ENCODE data around the gene UNC119. TPM values are rescaled to one million over a fixed set of nuclear protein-coding genes. Genes with fewer than 3 reads are reported as not detected.

The UNC119 gene
- total RNA-seq, 5 donors from 2014 or later (not counting 1 experiment from before 2014, with no cell fraction given) = 37.7 to 51.7 (median 44.5) TPM

- ChIA-PET POLR2A (no interaction called here), CTCF (no interaction called here)
- Histone ChIP-seq H3K4me3 (ENCODE audit: control insufficient read depth in 1 of 2, extremely low read depth in 1 of 2, low read length in 1 of 2) (no peak overlapping the region), H3K4me1 (ENCODE audit: control insufficient read depth in 1 of 2, extremely low read depth in 1 of 2, insufficient read depth in 2 of 2, low read length in 2 of 2) (no peaks in the 10 kb centered on the region), H3K9me3 (no peaks in the 10 kb centered on the region), H3K36me3 (ENCODE audit: control insufficient read depth in 2 of 2, extremely low read depth in 1 of 2, insufficient read depth in 1 of 2, low read length in 1 of 2) (no peaks in the 10 kb centered on the region), H3K27me3 (replicated peaks in 1 of 2; ENCODE audit: control insufficient read depth in 2 of 2, extremely low read depth in 1 of 2, insufficient read depth in 2 of 2, low read length in 1 of 2) (peaks cover 2 to 73% of the 10 kb centered on the region in 2 experiments), H3K27ac (ENCODE audit: low read length) (no peak overlapping the region)
- DNase-seq = no peak
- Mint-ChIP-seq H3K27me3 (peaks cover 27 to 53% of the 10 kb centered on the region in 2 donors), H3K4me1 (no peaks in the 10 kb centered on the region), H3K9me3 (no peaks in the 10 kb centered on the region), H3K27ac (no peak overlapping the region), H3K4me3 (no peak overlapping the region), H3K36me3 (no peaks in the 10 kb centered on the region)
- no peak for ATAC-seq (replicated peaks in 1 of 4)
- WGBS (ENCODE audit: insufficient coverage) = 82% methylated on average over 15 of the region's 24 CpGs
These were observed 44.7 kb downstream of the UNC119 start for GRCh38 chr17:28507567-28508203.

GRCh38 chr17:28506763-28507487, 45.5 kb downstream of the UNC119 start:
- DNase-seq (no peak), ATAC-seq (replicated peaks in 1 of 4) (no peak)
- H3K4me1 ChIP-seq (ENCODE audit: control insufficient read depth in 1 of 2, extremely low read depth in 1 of 2, insufficient read depth in 2 of 2, low read length in 2 of 2) = no peaks in the 10 kb centered on the region
- Mint-ChIP-seq H3K27me3 (peaks cover 27 to 46% of the 10 kb centered on the region in 2 donors), H3K9me3 (no peaks in the 10 kb centered on the region), H3K27ac (no peak overlapping the region), H3K4me1 (no peaks in the 10 kb centered on the region), H3K4me3 (no peak overlapping the region), H3K36me3 (no peaks in the 10 kb centered on the region)
- ChIA-PET POLR2A (no interaction called here), CTCF (interaction anchor here in 1 of 2 donors (0.5 kb wide), 1 partner anchor 17 kb away, joined by 3 read pairs; no protein-coding TSS in a partner anchor)
- no peaks in the 10 kb centered on the region for H3K9me3 ChIP-seq
- no peaks in the 10 kb centered on the region for H3K36me3 ChIP-seq (ENCODE audit: control insufficient read depth in 2 of 2, extremely low read depth in 1 of 2, insufficient read depth in 1 of 2, low read length in 1 of 2)
- H3K27me3 ChIP-seq (replicated peaks in 1 of 2; ENCODE audit: control insufficient read depth in 2 of 2, extremely low read depth in 1 of 2, insufficient read depth in 2 of 2, low read length in 1 of 2) = peaks cover 2 to 66% of the 10 kb centered on the region in 2 experiments
- WGBS (ENCODE audit: insufficient coverage) = 93% methylated on average over 3 of the region's 14 CpGs
- no peak overlapping the region for H3K27ac ChIP-seq (ENCODE audit: low read length)
- no peak overlapping the region for H3K4me3 ChIP-seq (ENCODE audit: control insufficient read depth in 1 of 2, extremely low read depth in 1 of 2, low read length in 1 of 2)

GRCh38 chr17:28505986-28506665, 46.3 kb downstream of the UNC119 start, which contains the start of gene FOXN1:
Gene FOXN1 (plus strand): TSS chr17:28506348. CDS start chr17:28523970, 17,622 bp downstream.
- ChIA-PET POLR2A (no interaction called here), CTCF (interaction anchor here in 1 of 2 donors (0.5 kb wide), 1 partner anchor 17 kb away, joined by 3 read pairs; no protein-coding TSS in a partner anchor)
- DNase-seq = no peak
- Mint-ChIP-seq H3K27me3 (peaks cover 27 to 41% of the 10 kb centered on the region in 2 donors), H3K4me1 (no peaks in the 10 kb centered on the region), H3K4me3 (no peak within 1 kb of the TSS), H3K9me3 (no peaks in the 10 kb centered on the region), H3K36me3 (no peaks in the 10 kb centered on the region), H3K27ac (no peak within 1 kb of the TSS)
- Histone ChIP-seq H3K27me3 (replicated peaks in 1 of 2; ENCODE audit: control insufficient read depth in 2 of 2, extremely low read depth in 1 of 2, insufficient read depth in 2 of 2, low read length in 1 of 2) (peaks cover 2 to 58% of the 10 kb centered on the region in 2 experiments), H3K4me3 (ENCODE audit: control insufficient read depth in 1 of 2, extremely low read depth in 1 of 2, low read length in 1 of 2) (no peak within 1 kb of the TSS), H3K9me3 (no peaks in the 10 kb centered on the region), H3K36me3 (ENCODE audit: control insufficient read depth in 2 of 2, extremely low read depth in 1 of 2, insufficient read depth in 1 of 2, low read length in 1 of 2) (no peaks in the 10 kb centered on the region), H3K27ac (ENCODE audit: low read length) (no peak within 1 kb of the TSS), H3K4me1 (ENCODE audit: control insufficient read depth in 1 of 2, extremely low read depth in 1 of 2, insufficient read depth in 2 of 2, low read length in 2 of 2) (no peaks in the 10 kb centered on the region)
- ATAC-seq (replicated peaks in 1 of 4) = no peak
- WGBS (ENCODE audit: insufficient coverage) = 78% methylated on average over 16 of the region's 28 CpGs

- WGBS (ENCODE audit: insufficient coverage) = no CpG with 5 or more reads among the region's 3 CpGs
- H3K27me3 Mint-ChIP-seq = peaks cover 9 to 18% of the 10 kb centered on the region in 2 donors
- Histone ChIP-seq H3K27me3 (replicated peaks in 1 of 2; ENCODE audit: control insufficient read depth in 2 of 2, extremely low read depth in 1 of 2, insufficient read depth in 2 of 2, low read length in 1 of 2) (peaks cover 2 to 31% of the 10 kb centered on the region in 2 experiments), H3K36me3 (ENCODE audit: control insufficient read depth in 2 of 2, extremely low read depth in 1 of 2, insufficient read depth in 1 of 2, low read length in 1 of 2) (no peaks in the 10 kb centered on the region), H3K27ac (ENCODE audit: low read length) (no peak overlapping the region), H3K4me1 (ENCODE audit: control insufficient read depth in 1 of 2, extremely low read depth in 1 of 2, insufficient read depth in 2 of 2, low read length in 2 of 2) (no peaks in the 10 kb centered on the region), H3K4me3 (ENCODE audit: control insufficient read depth in 1 of 2, extremely low read depth in 1 of 2, low read length in 1 of 2) (no peak overlapping the region), H3K9me3 (no peaks in the 10 kb centered on the region)
- H3K36me3 Mint-ChIP-seq = no peaks in the 10 kb centered on the region
- H3K4me1 Mint-ChIP-seq = no peaks in the 10 kb centered on the region
- POLR2A ChIA-PET = no interaction called here
- no peaks in the 10 kb centered on the region for H3K9me3 Mint-ChIP-seq
- no peak overlapping the region for H3K27ac Mint-ChIP-seq
- DNase-seq (no peak), ATAC-seq (replicated peaks in 1 of 4) (no peak)
- H3K4me3 Mint-ChIP-seq = no peak overlapping the region
- CTCF ChIA-PET = interaction anchor here in 1 of 2 donors (0.6 kb wide), 1 partner anchor 132 kb away, joined by 4 read pairs; no protein-coding TSS in a partner anchor
These were observed 49.0 kb downstream of the UNC119 start for GRCh38 chr17:28503420-28503819.

GRCh38 chr17:28501421-28502284, 50.8 kb downstream of the UNC119 start:
- no peaks in the 10 kb centered on the region for H3K36me3 Mint-ChIP-seq
- DNase-seq (no peak), ATAC-seq (replicated peaks in 1 of 4) (no peak)
- no peaks in the 10 kb centered on the region for H3K4me1 Mint-ChIP-seq
- no peaks in the 10 kb centered on the region for H3K9me3 Mint-ChIP-seq
- CTCF ChIA-PET = interaction anchor here in 1 of 2 donors (0.6 kb wide), 1 partner anchor 108 kb away, joined by 5 read pairs; no protein-coding TSS in a partner anchor
- Histone ChIP-seq H3K36me3 (ENCODE audit: control insufficient read depth in 2 of 2, extremely low read depth in 1 of 2, insufficient read depth in 1 of 2, low read length in 1 of 2) (no peaks in the 10 kb centered on the region), H3K4me1 (ENCODE audit: control insufficient read depth in 1 of 2, extremely low read depth in 1 of 2, insufficient read depth in 2 of 2, low read length in 2 of 2) (no peaks in the 10 kb centered on the region), H3K4me3 (ENCODE audit: control insufficient read depth in 1 of 2, extremely low read depth in 1 of 2, low read length in 1 of 2) (no peak overlapping the region), H3K27ac (ENCODE audit: low read length) (no peak overlapping the region), H3K9me3 (no peaks in the 10 kb centered on the region), H3K27me3 (replicated peaks in 1 of 2; ENCODE audit: control insufficient read depth in 2 of 2, extremely low read depth in 1 of 2, insufficient read depth in 2 of 2, low read length in 1 of 2) (peaks cover 2 to 14% of the 10 kb centered on the region in 2 experiments)
- H3K4me3 Mint-ChIP-seq = no peak overlapping the region
- POLR2A ChIA-PET = no interaction called here
- WGBS (ENCODE audit: insufficient coverage) = 57% methylated on average over 3 of the region's 3 CpGs
- H3K27me3 Mint-ChIP-seq = peaks cover 5 to 11% of the 10 kb centered on the region in 2 donors
- no peak overlapping the region for H3K27ac Mint-ChIP-seq

Measured in T-cell (primary cell).